ENCODE results near the gene ANKS1B. TPM values are rescaled to one million over a fixed set of nuclear protein-coding genes. Genes with fewer than 3 reads are reported as not detected.

The ANKS1B gene
- total and polyA plus RNA-seq, 7 donors: 1.0 to 57.3 (median 30.1) TPM; not detected in 1

DNA sequence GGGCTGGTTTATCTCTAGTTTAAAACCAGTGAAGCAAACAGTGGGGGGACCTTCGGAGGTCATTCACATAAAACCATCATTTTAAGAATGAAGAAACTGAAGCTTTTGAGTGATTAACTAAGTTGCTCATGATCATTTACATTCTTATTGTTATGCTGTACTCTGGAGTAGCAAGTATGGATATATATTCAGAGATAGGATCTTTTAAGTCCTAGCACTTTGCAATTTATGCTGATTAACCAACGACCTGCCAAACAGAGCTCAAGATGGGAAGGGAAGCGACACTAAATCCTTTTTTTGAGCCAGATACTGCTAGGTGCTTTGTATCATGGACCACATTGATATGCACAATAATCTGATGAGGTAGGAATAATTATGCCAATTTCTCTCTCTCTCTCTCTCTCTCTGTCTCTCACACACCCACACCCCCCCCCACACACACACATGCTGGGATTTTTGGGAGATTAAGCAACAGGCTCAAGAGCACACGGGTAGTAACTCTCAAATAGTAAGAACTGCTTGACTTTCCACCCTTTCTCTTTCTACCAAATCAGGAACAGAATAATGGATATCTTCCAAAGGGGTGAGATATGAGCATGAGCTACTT is 1036.3 kb downstream of the ANKS1B start:
- H3K36me3 ChIP-seq: no peaks in the 10 kb centered on the region
- no peak overlapping the region for H3K4me3 ChIP-seq
- no peaks in the 10 kb centered on the region for H3K4me1 ChIP-seq
- no peaks in the 10 kb centered on the region for H3K27me3 ChIP-seq
- H3K27ac ChIP-seq: no peak overlapping the region
- intact Hi-C loops (cut with DNase I): no loop called here
- TF ChIP-seq POLR2A (IDR thresholded peaks at IDR 0.05): no peak
- TF ChIP-seq, protein P1, sequence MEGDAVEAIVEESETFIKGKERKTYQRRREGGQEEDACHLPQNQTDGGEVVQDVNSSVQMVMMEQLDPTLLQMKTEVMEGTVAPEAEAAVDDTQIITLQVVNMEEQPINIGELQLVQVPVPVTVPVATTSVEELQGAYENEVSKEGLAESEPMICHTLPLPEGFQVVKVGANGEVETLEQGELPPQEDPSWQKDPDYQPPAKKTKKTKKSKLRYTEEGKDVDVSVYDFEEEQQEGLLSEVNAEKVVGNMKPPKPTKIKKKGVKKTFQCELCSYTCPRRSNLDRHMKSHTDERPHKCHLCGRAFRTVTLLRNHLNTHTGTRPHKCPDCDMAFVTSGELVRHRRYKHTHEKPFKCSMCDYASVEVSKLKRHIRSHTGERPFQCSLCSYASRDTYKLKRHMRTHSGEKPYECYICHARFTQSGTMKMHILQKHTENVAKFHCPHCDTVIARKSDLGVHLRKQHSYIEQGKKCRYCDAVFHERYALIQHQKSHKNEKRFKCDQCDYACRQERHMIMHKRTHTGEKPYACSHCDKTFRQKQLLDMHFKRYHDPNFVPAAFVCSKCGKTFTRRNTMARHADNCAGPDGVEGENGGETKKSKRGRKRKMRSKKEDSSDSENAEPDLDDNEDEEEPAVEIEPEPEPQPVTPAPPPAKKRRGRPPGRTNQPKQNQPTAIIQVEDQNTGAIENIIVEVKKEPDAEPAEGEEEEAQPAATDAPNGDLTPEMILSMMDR (IDR thresholded peaks at IDR 0.05): no peak
- TF ChIP-seq POLR2AphosphoS5 (IDR thresholded peaks at IDR 0.05): no peak
- no peak for TF ChIP-seq EP300 (IDR thresholded peaks at IDR 0.05)
- 45 to 50% methylated on average over 4 of the region's 4 CpGs for WGBS, 2 donors
- DNase-seq: no peak
- no peaks in the 10 kb centered on the region for H3K9me3 ChIP-seq

- H3K27ac ChIP-seq: no peak overlapping the region
- H3K9me3 ChIP-seq: no peaks in the 10 kb centered on the region
- no peaks in the 10 kb centered on the region for H3K36me3 ChIP-seq
- no peak for DNase-seq
- 78 to 83% methylated on average over 4 of the region's 4 CpGs for WGBS, 2 donors
- H3K4me3 ChIP-seq: no peak overlapping the region
- intact Hi-C loops (cut with DNase I): no loop called here
- TF ChIP-seq, protein P1 (IDR thresholded peaks at IDR 0.05): no peak
- no peaks in the 10 kb centered on the region for H3K4me1 ChIP-seq
- H3K27me3 ChIP-seq: no peaks in the 10 kb centered on the region
Observed at GRCh38 chr12:98945864-98946263, 1038.9 kb downstream of the ANKS1B start.

GRCh38 chr12:98939926-98940325 is 1044.8 kb downstream of the ANKS1B start:
- no peak for DNase-seq
- WGBS, 2 donors: 36 to 49% methylated on average over 3 of the region's 3 CpGs
- intact Hi-C loops (cut with DNase I): no loop called here
- H3K27me3 ChIP-seq: no peaks in the 10 kb centered on the region
- H3K4me1 ChIP-seq: no peaks in the 10 kb centered on the region
- peaks cover 0 to 4% (median 0%) of the 10 kb centered on the region in 4 donors for H3K9me3 ChIP-seq
- no peaks in the 10 kb centered on the region for H3K36me3 ChIP-seq
- TF ChIP-seq EP300 (IDR thresholded peaks at IDR 0.05): no peak
- TF ChIP-seq POLR2AphosphoS5 (IDR thresholded peaks at IDR 0.05): no peak
- TF ChIP-seq POLR2A (IDR thresholded peaks at IDR 0.05): no peak
- TF ChIP-seq, protein P1 (IDR thresholded peaks at IDR 0.05): no peak
- H3K27ac ChIP-seq: no peak overlapping the region
- H3K4me3 ChIP-seq: no peak overlapping the region

DNA sequence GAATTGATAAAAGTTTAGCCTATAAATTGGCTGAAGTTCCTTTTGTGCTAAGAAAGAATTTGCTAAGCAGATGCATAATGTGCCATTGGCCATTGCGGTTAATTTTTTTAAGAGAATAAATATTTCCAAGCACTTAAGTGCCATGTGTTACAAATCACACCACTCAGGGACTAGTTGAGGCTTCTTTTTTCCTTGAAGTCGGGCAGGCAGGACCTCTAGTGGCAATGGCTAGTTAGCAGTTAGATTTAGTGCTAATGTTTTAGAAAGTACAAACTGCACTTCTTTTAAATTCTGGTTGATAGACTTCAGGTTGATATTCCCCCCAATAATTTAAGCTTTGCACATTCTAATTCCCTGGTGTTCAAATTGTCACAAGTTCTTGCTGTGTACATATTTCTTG is 1045.4 kb downstream of the ANKS1B start:
- H3K9me3 ChIP-seq: peaks cover 0 to 4% (median 0%) of the 10 kb centered on the region in 4 donors
- H3K27ac ChIP-seq: no peak overlapping the region
- TF ChIP-seq, protein P1 (IDR thresholded peaks at IDR 0.05): no peak
- no peak for TF ChIP-seq POLR2A (IDR thresholded peaks at IDR 0.05)
- no peak for TF ChIP-seq EP300 (IDR thresholded peaks at IDR 0.05)
- TF ChIP-seq POLR2AphosphoS5 (IDR thresholded peaks at IDR 0.05): no peak
- H3K36me3 ChIP-seq: no peaks in the 10 kb centered on the region
- DNase-seq: no peak
- 19 to 32% methylated on average over 2 of the region's 2 CpGs for WGBS, 2 donors
- H3K27me3 ChIP-seq: no peaks in the 10 kb centered on the region
- H3K4me3 ChIP-seq: no peak overlapping the region
- intact Hi-C loops (cut with DNase I): no loop called here
- H3K4me1 ChIP-seq: no peaks in the 10 kb centered on the region

DNA sequence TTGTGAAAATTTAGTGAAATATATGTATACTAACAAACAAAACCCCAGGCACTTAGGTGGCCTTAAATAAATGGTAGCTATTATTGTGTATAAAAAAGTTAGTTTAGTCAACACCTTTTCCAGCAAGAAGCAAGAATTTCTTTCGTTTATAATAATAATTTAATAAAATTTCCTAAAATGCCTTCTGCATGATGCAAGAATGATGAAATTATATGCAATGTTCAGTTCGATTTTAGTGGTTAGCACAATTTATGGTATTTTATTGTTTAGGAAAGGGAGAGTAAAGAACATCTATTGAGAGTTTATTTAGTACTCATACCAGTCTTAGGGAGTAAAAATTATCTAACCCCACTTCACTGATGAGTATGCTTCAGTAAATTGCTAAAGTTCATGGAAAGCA is 1048.9 kb downstream of the ANKS1B start:
- TF ChIP-seq EP300 (IDR thresholded peaks at IDR 0.05): no peak
- no peak for TF ChIP-seq POLR2A (IDR thresholded peaks at IDR 0.05)
- TF ChIP-seq POLR2AphosphoS5 (IDR thresholded peaks at IDR 0.05): no peak
- H3K4me3 ChIP-seq: no peak overlapping the region
- no peak overlapping the region for H3K27ac ChIP-seq
- no peak for DNase-seq
- no peaks in the 10 kb centered on the region for H3K4me1 ChIP-seq
- H3K9me3 ChIP-seq: peaks cover 0 to 4% (median 0%) of the 10 kb centered on the region in 4 donors
- H3K27me3 ChIP-seq: no peaks in the 10 kb centered on the region
- no peaks in the 10 kb centered on the region for H3K36me3 ChIP-seq
- intact Hi-C loops (cut with DNase I): no loop called here
- WGBS, 2 donors: 58 to 79% methylated on average over 2 of the region's 2 CpGs
